ENCODE results near the gene SAMD3. TPM values are rescaled to one million over a fixed set of nuclear protein-coding genes. Genes with fewer than 3 reads are reported as not detected.

The SAMD3 gene
- total and polyA plus RNA-seq, 4 donors = 0.08 to 4.3 (median 1.2) TPM

- TF ChIP-seq MAX (IDR thresholded peaks at IDR 0.05) = no peak
These were observed 79.0 kb downstream of the SAMD3 start (continued) for GRCh38 chr6:130143709-130144108.

GRCh38 chr6:130140084-130140483 lies 82.7 kb downstream of the SAMD3 start:
- no peak for TF ChIP-seq NR2F2 (IDR thresholded peaks at IDR 0.05)
- no peak for TF ChIP-seq RAD21 (IDR thresholded peaks at IDR 0.05)
- TF ChIP-seq ATF3 (IDR thresholded peaks at IDR 0.05) = no peak
- TF ChIP-seq EGR1 (IDR thresholded peaks at IDR 0.05; ENCODE audit: low read depth in 2 of 2) = no peak
- H3K4me1 ChIP-seq (ENCODE audit: control insufficient read depth in 4 of 4, insufficient read depth in 4 of 4, low read length in 3 of 4) = no peaks in the 10 kb centered on the region
- no peaks in the 10 kb centered on the region for H3K27me3 ChIP-seq (ENCODE audit: control insufficient read depth in 4 of 4, insufficient read depth in 4 of 4, low read length in 3 of 4)
- H3K27ac ChIP-seq (ENCODE audit: low read depth in 1 of 2, low read length in 2 of 2) = no peak overlapping the region
- WGBS = 95% methylated on average over 2 of the region's 2 CpGs
- H3K36me3 ChIP-seq (ENCODE audit: control insufficient read depth in 4 of 4, insufficient read depth in 3 of 4, low read depth in 1 of 4, low read length in 3 of 4) = peaks cover 2 to 19% (median 12%) of the 10 kb centered on the region in 4 donors
- no peaks in the 10 kb centered on the region for H3K9me3 ChIP-seq (ENCODE audit: control insufficient read depth in 4 of 4, low read length in 3 of 4)
- H3K9ac ChIP-seq (ENCODE audit: low read depth in 1 of 2, low read length in 2 of 2) = no peak overlapping the region
- no peak overlapping the region for H3K4me3 ChIP-seq (ENCODE audit: low read depth in 1 of 3, low read length in 3 of 3)
- DNase-seq (ENCODE audit: low spot score) = no peak

GRCh38 chr6:130138909-130139242 lies 83.9 kb downstream of the SAMD3 start:
- no peak overlapping the region for H3K9ac ChIP-seq (ENCODE audit: low read depth in 1 of 2, low read length in 2 of 2)
- DNase-seq (ENCODE audit: low spot score) = no peak
- no peak overlapping the region for H3K4me3 ChIP-seq (ENCODE audit: low read depth in 1 of 3, low read length in 3 of 3)
- no peaks in the 10 kb centered on the region for H3K27me3 ChIP-seq (ENCODE audit: control insufficient read depth in 4 of 4, insufficient read depth in 4 of 4, low read length in 3 of 4)
- H3K27ac ChIP-seq (ENCODE audit: low read depth in 1 of 2, low read length in 2 of 2) = no peak overlapping the region
- 82% methylated on average over 3 of the region's 3 CpGs for WGBS
- H3K4me1 ChIP-seq (ENCODE audit: control insufficient read depth in 4 of 4, insufficient read depth in 4 of 4, low read length in 3 of 4) = no peaks in the 10 kb centered on the region
- TF ChIP-seq TAF1 (conservative IDR thresholded peaks at IDR 0.05) (no peak), YY1 (IDR thresholded peaks at IDR 0.05) (no peak), HNF4A (conservative IDR thresholded peaks at IDR 0.05) (no peak), GABPA (IDR thresholded peaks at IDR 0.05 in 1 of 2, conservative IDR thresholded peaks at IDR 0.05 in 1 of 2) (no peak), REST (IDR thresholded peaks at IDR 0.05) (no peak), ATF3 (IDR thresholded peaks at IDR 0.05) (no peak), SP1 (IDR thresholded peaks at IDR 0.05) (no peak), FOXA1 (IDR thresholded peaks at IDR 0.05) (no peak), CTCF (IDR thresholded peaks at IDR 0.05; ENCODE audit: low read depth, low read length, missing input control) (no peak), RXRA (IDR thresholded peaks at IDR 0.05) (no peak), EGR1 (IDR thresholded peaks at IDR 0.05; ENCODE audit: low read depth in 2 of 2) (no peak), NR2F2 (IDR thresholded peaks at IDR 0.05) (no peak), HNF4G (IDR thresholded peaks at IDR 0.05) (no peak), JUND (IDR thresholded peaks at IDR 0.05) (no peak), MAX (IDR thresholded peaks at IDR 0.05) (no peak), ZBTB33 (IDR thresholded peaks at IDR 0.05) (no peak)
- H3K9me3 ChIP-seq (ENCODE audit: control insufficient read depth in 4 of 4, low read length in 3 of 4) = no peaks in the 10 kb centered on the region
- H3K36me3 ChIP-seq (ENCODE audit: control insufficient read depth in 4 of 4, insufficient read depth in 3 of 4, low read depth in 1 of 4, low read length in 3 of 4) = peaks cover 2 to 14% (median 13%) of the 10 kb centered on the region in 4 donors
